Measurements from ENCODE around the gene MPL.

Gene MPL

GRCh38 chr1:43312212-43312623 lies 25.4 kb upstream of the MPL start:
- no peaks in the 10 kb centered on the region for H3K9me3 ChIP-seq (ENCODE audit: control extremely low read depth in 1 of 5, control insufficient read depth in 4 of 5, insufficient read depth in 2 of 5, low read depth in 1 of 5, low read length in 4 of 5)
- no peaks in the 10 kb centered on the region for H3K27me3 ChIP-seq (replicated peaks in 2 of 5; ENCODE audit: control insufficient read depth in 4 of 5, insufficient read depth in 5 of 5, low read length in 4 of 5)
- CTCF ChIA-PET = no interaction called here
- H3K27ac ChIP-seq (ENCODE audit: insufficient read depth in 1 of 2, low read depth in 1 of 2, low read length in 2 of 2, poor library complexity in 1 of 2, severe bottlenecking in 2 of 2) = no peak overlapping the region
- POLR2A ChIA-PET = no interaction called here
- no peak for DNase-seq
- 97% methylated on average over 13 of the region's 19 CpGs for WGBS (ENCODE audit: insufficient coverage)
- no peak overlapping the region for H3K4me3 ChIP-seq (ENCODE audit: control insufficient read depth in 1 of 7, extremely low read depth in 1 of 7, insufficient read depth in 4 of 7, low read depth in 2 of 7, low read length in 6 of 7)
- peaks cover 4 to 68% (median 43%) of the 10 kb centered on the region in 4 experiments for H3K36me3 ChIP-seq (ENCODE audit: control insufficient read depth in 4 of 4, insufficient read depth in 4 of 4, low read length in 3 of 4)
- no peaks in the 10 kb centered on the region for H3K4me1 ChIP-seq (ENCODE audit: control extremely low read depth in 1 of 4, control insufficient read depth in 4 of 4, insufficient read depth in 4 of 4, low read length in 3 of 4)

- Histone ChIP-seq H3K9me3 (ENCODE audit: control extremely low read depth in 1 of 5, control insufficient read depth in 4 of 5, insufficient read depth in 2 of 5, low read depth in 1 of 5, low read length in 4 of 5) (no peaks in the 10 kb centered on the region), H3K27ac (ENCODE audit: insufficient read depth in 1 of 2, low read depth in 1 of 2, low read length in 2 of 2, poor library complexity in 1 of 2, severe bottlenecking in 2 of 2) (no peak overlapping the region), H3K4me3 (ENCODE audit: control insufficient read depth in 1 of 7, extremely low read depth in 1 of 7, insufficient read depth in 4 of 7, low read depth in 2 of 7, low read length in 6 of 7) (no peak overlapping the region), H3K4me1 (ENCODE audit: control extremely low read depth in 1 of 4, control insufficient read depth in 4 of 4, insufficient read depth in 4 of 4, low read length in 3 of 4) (no peaks in the 10 kb centered on the region), H3K27me3 (replicated peaks in 2 of 5; ENCODE audit: control insufficient read depth in 4 of 5, insufficient read depth in 5 of 5, low read length in 4 of 5) (no peaks in the 10 kb centered on the region), H3K36me3 (ENCODE audit: control insufficient read depth in 4 of 4, insufficient read depth in 4 of 4, low read length in 3 of 4) (peaks cover 4 to 69% (median 41%) of the 10 kb centered on the region in 4 experiments)
- WGBS (ENCODE audit: insufficient coverage) = 97% methylated on average over 15 of the region's 24 CpGs
- ChIA-PET CTCF (interaction anchor here (1.1 kb wide), 1 partner anchor 9 kb away, joined by 4 read pairs; no protein-coding TSS in a partner anchor), POLR2A (no interaction called here)
- no peak for DNase-seq
These were observed 24.7 kb upstream of the MPL start for GRCh38 chr1:43312663-43313515.

GRCh38 chr1:43313771-43314170 lies 23.8 kb upstream of the MPL start:
- Histone ChIP-seq H3K27ac (ENCODE audit: insufficient read depth in 1 of 2, low read depth in 1 of 2, low read length in 2 of 2, poor library complexity in 1 of 2, severe bottlenecking in 2 of 2) (no peak overlapping the region), H3K4me1 (ENCODE audit: control extremely low read depth in 1 of 4, control insufficient read depth in 4 of 4, insufficient read depth in 4 of 4, low read length in 3 of 4) (no peaks in the 10 kb centered on the region), H3K27me3 (replicated peaks in 2 of 5; ENCODE audit: control insufficient read depth in 4 of 5, insufficient read depth in 5 of 5, low read length in 4 of 5) (no peaks in the 10 kb centered on the region), H3K9me3 (ENCODE audit: control extremely low read depth in 1 of 5, control insufficient read depth in 4 of 5, insufficient read depth in 2 of 5, low read depth in 1 of 5, low read length in 4 of 5) (no peaks in the 10 kb centered on the region), H3K36me3 (ENCODE audit: control insufficient read depth in 4 of 4, insufficient read depth in 4 of 4, low read length in 3 of 4) (peaks cover 4 to 71% (median 42%) of the 10 kb centered on the region in 4 experiments), H3K4me3 (ENCODE audit: control insufficient read depth in 1 of 7, extremely low read depth in 1 of 7, insufficient read depth in 4 of 7, low read depth in 2 of 7, low read length in 6 of 7) (no peak overlapping the region)
- no peak for DNase-seq
- POLR2A ChIA-PET = no interaction called here
- 100% methylated on average over 3 of the region's 10 CpGs for WGBS (ENCODE audit: insufficient coverage)
- CTCF ChIA-PET = interaction anchor here (1.1 kb wide), 1 partner anchor 10 kb away, joined by 4 read pairs; no protein-coding TSS in a partner anchor

- Histone ChIP-seq H3K4me3 (ENCODE audit: control insufficient read depth in 1 of 7, extremely low read depth in 1 of 7, insufficient read depth in 4 of 7, low read depth in 2 of 7, low read length in 6 of 7) (no peak overlapping the region), H3K27me3 (replicated peaks in 2 of 5; ENCODE audit: control insufficient read depth in 4 of 5, insufficient read depth in 5 of 5, low read length in 4 of 5) (no peaks in the 10 kb centered on the region), H3K27ac (ENCODE audit: insufficient read depth in 1 of 2, low read depth in 1 of 2, low read length in 2 of 2, poor library complexity in 1 of 2, severe bottlenecking in 2 of 2) (no peak overlapping the region), H3K36me3 (ENCODE audit: control insufficient read depth in 4 of 4, insufficient read depth in 4 of 4, low read length in 3 of 4) (peaks cover 4 to 73% (median 42%) of the 10 kb centered on the region in 4 experiments), H3K4me1 (ENCODE audit: control extremely low read depth in 1 of 4, control insufficient read depth in 4 of 4, insufficient read depth in 4 of 4, low read length in 3 of 4) (no peaks in the 10 kb centered on the region), H3K9me3 (ENCODE audit: control extremely low read depth in 1 of 5, control insufficient read depth in 4 of 5, insufficient read depth in 2 of 5, low read depth in 1 of 5, low read length in 4 of 5) (no peaks in the 10 kb centered on the region)
- POLR2A ChIA-PET = no interaction called here
- CTCF ChIA-PET = no interaction called here
- no peak for DNase-seq
- WGBS (ENCODE audit: insufficient coverage) = no CpG with 5 or more reads among the region's 5 CpGs
These were observed 23.4 kb upstream of the MPL start for GRCh38 chr1:43314233-43314632.

- H3K27me3 ChIP-seq (replicated peaks in 2 of 5; ENCODE audit: control insufficient read depth in 4 of 5, insufficient read depth in 5 of 5, low read length in 4 of 5) = no peaks in the 10 kb centered on the region
- peaks cover 4 to 74% (median 39%) of the 10 kb centered on the region in 4 experiments for H3K36me3 ChIP-seq (ENCODE audit: control insufficient read depth in 4 of 4, insufficient read depth in 4 of 4, low read length in 3 of 4)
- no peaks in the 10 kb centered on the region for H3K4me1 ChIP-seq (ENCODE audit: control extremely low read depth in 1 of 4, control insufficient read depth in 4 of 4, insufficient read depth in 4 of 4, low read length in 3 of 4)
- ChIA-PET POLR2A (no interaction called here), CTCF (interaction anchor here (1.6 kb wide), 1 partner anchor 41 kb away, joined by 3 read pairs; no protein-coding TSS in a partner anchor)
- H3K4me3 ChIP-seq (ENCODE audit: control insufficient read depth in 1 of 7, extremely low read depth in 1 of 7, insufficient read depth in 4 of 7, low read depth in 2 of 7, low read length in 6 of 7) = no peak overlapping the region
- no peak for DNase-seq
- 100% methylated on average over 1 of the region's 3 CpGs for WGBS (ENCODE audit: insufficient coverage)
- no peak overlapping the region for H3K27ac ChIP-seq (ENCODE audit: insufficient read depth in 1 of 2, low read depth in 1 of 2, low read length in 2 of 2, poor library complexity in 1 of 2, severe bottlenecking in 2 of 2)
- no peaks in the 10 kb centered on the region for H3K9me3 ChIP-seq (ENCODE audit: control extremely low read depth in 1 of 5, control insufficient read depth in 4 of 5, insufficient read depth in 2 of 5, low read depth in 1 of 5, low read length in 4 of 5)
These were observed 22.1 kb upstream of the MPL start for GRCh38 chr1:43315481-43315880.

- 99% methylated on average over 10 of the region's 10 CpGs for WGBS (ENCODE audit: insufficient coverage)
- Histone ChIP-seq H3K4me3 (ENCODE audit: control insufficient read depth in 1 of 7, extremely low read depth in 1 of 7, insufficient read depth in 4 of 7, low read depth in 2 of 7, low read length in 6 of 7) (no peak overlapping the region), H3K27ac (ENCODE audit: insufficient read depth in 1 of 2, low read depth in 1 of 2, low read length in 2 of 2, poor library complexity in 1 of 2, severe bottlenecking in 2 of 2) (no peak overlapping the region), H3K4me1 (ENCODE audit: control extremely low read depth in 1 of 4, control insufficient read depth in 4 of 4, insufficient read depth in 4 of 4, low read length in 3 of 4) (no peaks in the 10 kb centered on the region), H3K9me3 (ENCODE audit: control extremely low read depth in 1 of 5, control insufficient read depth in 4 of 5, insufficient read depth in 2 of 5, low read depth in 1 of 5, low read length in 4 of 5) (no peaks in the 10 kb centered on the region), H3K27me3 (replicated peaks in 2 of 5; ENCODE audit: control insufficient read depth in 4 of 5, insufficient read depth in 5 of 5, low read length in 4 of 5) (no peaks in the 10 kb centered on the region), H3K36me3 (ENCODE audit: control insufficient read depth in 4 of 4, insufficient read depth in 4 of 4, low read length in 3 of 4) (peaks cover 3 to 69% (median 37%) of the 10 kb centered on the region in 4 experiments)
- CTCF ChIA-PET = interaction anchor here (1.0 to 1.6 kb wide), 2 partner anchors 14 to 41 kb away, joined by 3 to 5 read pairs; no protein-coding TSS in a partner anchor
- POLR2A ChIA-PET = no interaction called here
- no peak for DNase-seq
These were observed 21.5 kb upstream of the MPL start for GRCh38 chr1:43315963-43316737.

Data from common myeloid progenitor, CD34-positive (primary cell).